Breast epithelium (tissue), 4 donors: ENCODE results near the gene UCN3. TPM values are rescaled to one million over a fixed set of nuclear protein-coding genes. Genes with fewer than 3 reads are reported as not detected.

ENCODE experiments used
- DNase-seq, 2 donors: peaks; one replicate each; pipeline ENCODE4 v3.0.0-alpha.2; 2019; ENCODE audit warnings: low spot score in 2 of 2
- H3K27ac ChIP-seq, 2 donors: fragments of 200-600 bp; sonication (generic) in 1 of 2; one replicate each; pipeline ENCODE4 v1.5.1; 2016 to 2019; ENCODE audit warnings: mild to moderate bottlenecking in 1 of 2
- H3K27me3 ChIP-seq, 2 donors: fragments of 200-600 bp; sonication (generic) in 1 of 2; one replicate each; pipeline versions ENCODE4 v1.5.1 to v1.6.0; 2017 to 2019; ENCODE audit warnings: control low read depth in 1 of 2, mild to moderate bottlenecking in 1 of 2
- H3K36me3 ChIP-seq: fragments of 200-600 bp; one replicate; pipeline ENCODE4 v1.5.1; 2019
- H3K4me1 ChIP-seq, 2 donors: fragments of 200-600 bp; sonication (generic); one replicate each; pipeline ENCODE4 v1.5.1; 2016 to 2019; ENCODE audit warnings: control low read depth in 1 of 2
- H3K4me3 ChIP-seq, 3 donors: fragments of 200-600 bp; sonication (generic); 1 replicate in 2 of 3; 2 replicates in 1 of 3; pipeline ENCODE4 v1.5.1; 2016 to 2019; ENCODE audit warnings: mild to moderate bottlenecking in 3 of 3, moderate library complexity in 2 of 3
- H3K9me3 ChIP-seq, 2 donors: fragments of 200-600 bp; sonication (generic) in 1 of 2; one replicate each; pipeline ENCODE4 v1.5.1; 2016 to 2019; ENCODE audit warnings: control low read depth in 1 of 2
- POLR2A ChIP-seq: fragments of 450-650 bp; IDR thresholded peaks from one replicate; pipeline ENCODE4 v1.6.1; 2016; ENCODE audit warnings: antibody characterized with exemption, mild to moderate bottlenecking, moderate library complexity
- POLR2AphosphoS5 ChIP-seq, 3 donors: sonication (generic); formaldehyde crosslinking; IDR thresholded peaks; one replicate each; pipeline ENCODE4 v1.6.1; 2017; ENCODE audit warnings: antibody characterized with exemption in 3 of 3
- intact Hi-C: fragments of 100-400 bp; cut with DNase I; formaldehyde crosslinking; loops from one replicate; pipeline ENCODE4 v1.15.1; 2023; ENCODE audit warnings: low total_unique reads
- total RNA-seq, 3 donors: library from RNA; depleted of rRNA; stranded (reverse); fragments of >200 nt; gene quantifications; one replicate each; pipeline ENCODE4 v1.1.0, GENCODE V29; 2016
- TF ChIP-seq, protein P1 (sequence below), 3 donors: fragments of 450-650 bp; IDR thresholded peaks; one replicate each; pipeline ENCODE4 v1.5.1; 2016 to 2017; ENCODE audit warnings: antibody characterized with exemption in 3 of 3, mild to moderate bottlenecking in 3 of 3, moderate library complexity in 3 of 3

The UCN3 gene
- total RNA-seq, 3 donors from 2014 or later: not detected

DNA sequence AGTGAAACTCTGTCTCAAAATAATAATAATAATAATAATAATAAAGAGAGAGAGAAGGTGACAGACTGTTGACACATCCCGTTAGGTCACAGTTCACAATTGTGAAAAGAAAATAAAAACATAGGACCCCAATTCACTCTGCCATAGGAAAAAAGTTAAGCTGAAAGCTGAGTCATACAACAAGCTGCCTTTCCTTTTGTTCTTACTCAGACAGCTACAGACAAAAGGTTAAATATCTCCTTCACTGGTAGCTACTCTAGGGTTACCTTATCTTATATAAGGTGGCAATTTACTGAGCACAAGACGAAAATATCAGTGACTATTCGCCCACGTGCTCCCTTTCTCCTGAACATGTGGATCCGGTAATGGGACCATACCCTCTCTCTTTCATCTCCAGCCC lies 22.4 kb downstream of the UCN3 start:
- TF ChIP-seq, protein P1, sequence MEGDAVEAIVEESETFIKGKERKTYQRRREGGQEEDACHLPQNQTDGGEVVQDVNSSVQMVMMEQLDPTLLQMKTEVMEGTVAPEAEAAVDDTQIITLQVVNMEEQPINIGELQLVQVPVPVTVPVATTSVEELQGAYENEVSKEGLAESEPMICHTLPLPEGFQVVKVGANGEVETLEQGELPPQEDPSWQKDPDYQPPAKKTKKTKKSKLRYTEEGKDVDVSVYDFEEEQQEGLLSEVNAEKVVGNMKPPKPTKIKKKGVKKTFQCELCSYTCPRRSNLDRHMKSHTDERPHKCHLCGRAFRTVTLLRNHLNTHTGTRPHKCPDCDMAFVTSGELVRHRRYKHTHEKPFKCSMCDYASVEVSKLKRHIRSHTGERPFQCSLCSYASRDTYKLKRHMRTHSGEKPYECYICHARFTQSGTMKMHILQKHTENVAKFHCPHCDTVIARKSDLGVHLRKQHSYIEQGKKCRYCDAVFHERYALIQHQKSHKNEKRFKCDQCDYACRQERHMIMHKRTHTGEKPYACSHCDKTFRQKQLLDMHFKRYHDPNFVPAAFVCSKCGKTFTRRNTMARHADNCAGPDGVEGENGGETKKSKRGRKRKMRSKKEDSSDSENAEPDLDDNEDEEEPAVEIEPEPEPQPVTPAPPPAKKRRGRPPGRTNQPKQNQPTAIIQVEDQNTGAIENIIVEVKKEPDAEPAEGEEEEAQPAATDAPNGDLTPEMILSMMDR (IDR thresholded peaks at IDR 0.05): no peak
- TF ChIP-seq POLR2A (no peak), POLR2AphosphoS5 (IDR thresholded peaks at IDR 0.05) (no peak)
- no peak overlapping the region for H3K27ac ChIP-seq
- H3K4me3 ChIP-seq: no peak overlapping the region
- no peak for DNase-seq
- H3K9me3 ChIP-seq: peaks cover 8 to 26% of the 10 kb centered on the region in 2 donors
- H3K4me1 ChIP-seq: no peaks in the 10 kb centered on the region
- no peaks in the 10 kb centered on the region for H3K36me3 ChIP-seq
- intact Hi-C loops: loop anchor here (10.0 kb wide), 1 partner anchor 542 kb away; no protein-coding TSS in a partner anchor
- no peaks in the 10 kb centered on the region for H3K27me3 ChIP-seq

DNA sequence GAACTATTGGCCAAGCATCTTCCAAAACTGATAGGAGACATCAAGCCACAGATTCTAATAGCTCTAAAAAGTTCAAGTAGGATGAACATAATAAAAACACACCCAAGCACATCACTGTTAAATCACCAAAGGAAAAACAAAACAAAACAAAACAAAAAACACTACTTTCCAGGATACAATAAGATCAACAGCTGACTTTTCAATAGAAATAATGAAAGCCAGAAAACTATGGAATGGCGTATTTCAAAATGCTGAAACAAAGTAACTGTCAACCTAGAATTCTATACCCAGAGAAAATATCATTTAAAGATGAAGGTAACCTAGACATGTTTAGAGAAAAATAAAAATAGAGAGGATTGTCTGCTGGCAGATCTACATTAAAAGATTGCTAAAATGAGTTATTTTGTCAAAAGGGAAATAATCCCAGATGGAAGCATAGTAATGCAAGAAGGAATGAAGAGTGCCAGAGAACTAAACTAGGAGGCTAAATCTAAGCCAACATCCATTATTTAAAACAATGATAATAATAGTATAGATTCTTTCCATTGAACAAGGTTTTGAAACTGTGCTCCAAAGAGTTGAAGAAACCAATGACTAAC lies 25.9 kb downstream of the UCN3 start:
- H3K36me3 ChIP-seq: no peaks in the 10 kb centered on the region
- no peaks in the 10 kb centered on the region for H3K4me1 ChIP-seq
- peaks cover 8 to 26% of the 10 kb centered on the region in 2 donors for H3K9me3 ChIP-seq
- H3K27ac ChIP-seq: no peak overlapping the region
- TF ChIP-seq, protein P1 (IDR thresholded peaks at IDR 0.05): no peak
- TF ChIP-seq POLR2A (no peak), POLR2AphosphoS5 (IDR thresholded peaks at IDR 0.05) (no peak)
- intact Hi-C loops: no loop called here
- H3K4me3 ChIP-seq: no peak overlapping the region
- DNase-seq: no peak
- H3K27me3 ChIP-seq: no peaks in the 10 kb centered on the region

DNA sequence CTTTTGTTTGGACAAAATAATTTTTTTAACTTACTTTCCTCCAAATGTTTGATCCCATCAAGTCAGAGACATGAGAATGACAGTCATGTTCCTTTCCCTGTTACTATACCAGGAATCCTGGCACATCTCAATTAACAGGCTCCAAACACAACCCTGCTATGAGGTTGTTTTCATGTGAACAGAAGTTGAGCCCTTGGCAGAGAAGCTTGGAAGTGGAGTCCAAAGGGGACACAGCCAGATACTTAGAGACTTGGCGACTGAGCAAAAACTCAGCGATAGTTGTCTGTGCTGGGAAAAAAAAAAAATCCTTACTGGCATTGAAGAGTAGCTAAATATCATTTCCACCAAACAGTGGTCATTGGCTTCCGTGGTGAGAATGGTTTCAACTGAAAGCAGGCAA lies 27.0 kb downstream of the UCN3 start:
- peaks cover 8 to 26% of the 10 kb centered on the region in 2 donors for H3K9me3 ChIP-seq
- TF ChIP-seq POLR2AphosphoS5 (IDR thresholded peaks at IDR 0.05) (no peak), POLR2A (no peak)
- TF ChIP-seq, protein P1 (IDR thresholded peaks at IDR 0.05): no peak
- no peaks in the 10 kb centered on the region for H3K4me1 ChIP-seq
- H3K27me3 ChIP-seq: no peaks in the 10 kb centered on the region
- H3K36me3 ChIP-seq: no peaks in the 10 kb centered on the region
- no peak overlapping the region for H3K27ac ChIP-seq
- intact Hi-C loops: no loop called here
- no peak for DNase-seq
- H3K4me3 ChIP-seq: no peak overlapping the region

DNA sequence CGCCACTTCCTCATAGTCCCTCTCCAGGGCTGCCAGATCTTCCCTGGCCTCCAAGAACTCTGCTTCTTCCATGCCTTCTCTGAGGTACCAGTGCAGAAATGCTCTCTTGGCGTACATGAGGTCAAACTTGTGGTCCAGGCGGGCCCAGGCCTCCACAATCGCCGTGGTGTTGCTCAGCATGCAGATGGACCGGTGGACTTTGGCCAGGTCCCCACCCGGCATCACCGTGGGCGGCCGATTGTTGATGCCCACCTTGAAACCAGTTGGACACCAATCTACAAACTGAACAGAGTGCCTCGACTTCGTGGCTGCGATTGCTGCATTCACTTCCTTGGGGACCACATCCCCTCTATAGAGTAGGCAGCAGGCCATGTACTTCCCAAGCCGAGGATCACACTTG lies 28.8 kb downstream of the UCN3 start:
- Histone ChIP-seq H3K27me3 (no peaks in the 10 kb centered on the region), H3K4me1 (no peaks in the 10 kb centered on the region), H3K4me3 (no peak overlapping the region), H3K9me3 (peaks cover 8 to 26% of the 10 kb centered on the region in 2 donors), H3K36me3 (no peaks in the 10 kb centered on the region), H3K27ac (no peak overlapping the region)
- no peak for TF ChIP-seq POLR2AphosphoS5 (IDR thresholded peaks at IDR 0.05)
- no peak for TF ChIP-seq POLR2A
- TF ChIP-seq, protein P1 (IDR thresholded peaks at IDR 0.05): no peak
- DNase-seq: no peak
- intact Hi-C loops: no loop called here

DNA sequence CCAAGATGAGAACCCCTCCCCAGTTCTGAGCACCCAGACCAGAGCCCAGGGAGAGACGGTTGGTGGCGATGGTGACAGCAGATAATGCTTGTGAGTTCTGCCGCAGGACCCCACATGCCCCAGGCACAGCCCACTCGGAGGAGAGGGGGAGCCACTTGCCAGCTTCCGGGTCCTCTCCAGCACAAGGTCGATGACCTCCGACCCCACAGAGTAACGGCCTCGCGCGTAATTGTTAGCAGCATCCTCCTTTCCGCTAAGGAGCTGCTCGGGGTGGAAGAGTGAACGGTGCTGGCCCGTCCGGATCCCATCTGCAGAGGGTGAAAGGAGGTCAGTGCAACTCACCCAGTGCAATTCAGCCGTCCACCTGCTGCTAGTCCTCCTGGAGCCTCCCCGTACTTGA lies 30.4 kb downstream of the UCN3 start:
- Histone ChIP-seq H3K27ac (no peak overlapping the region), H3K27me3 (no peaks in the 10 kb centered on the region), H3K9me3 (peaks cover 8 to 17% of the 10 kb centered on the region in 2 donors), H3K36me3 (no peaks in the 10 kb centered on the region), H3K4me3 (no peak overlapping the region), H3K4me1 (no peaks in the 10 kb centered on the region)
- TF ChIP-seq POLR2A: no peak
- no peak for TF ChIP-seq POLR2AphosphoS5 (IDR thresholded peaks at IDR 0.05)
- TF ChIP-seq, protein P1 (IDR thresholded peaks at IDR 0.05): no peak
- DNase-seq: no peak
- intact Hi-C loops: no loop called here
